Body of pancreas (tissue), 4 donors: ENCODE results near the gene C4B.

Experiments
- CTCF ChIP-seq, 7 experiments: fragments of 450-650 bp in 4 of 7; fragments of 200-600 bp in 3 of 7; sonication (generic) in 3 of 7; IDR thresholded peaks; one replicate each; pipeline ENCODE4 v1.5.1; 2016 to 2019; ENCODE audit warnings: antibody characterized with exemption in 7 of 7
- POLR2A ChIP-seq, 3 donors: fragments of 450-650 bp; IDR thresholded peaks; one replicate each; pipeline ENCODE4 v1.6.1; 2016; ENCODE audit warnings: antibody characterized with exemption in 3 of 3, mild to moderate bottlenecking in 2 of 3

GRCh38 chr6:32069460-32069859, 54.9 kb downstream of the C4B start:
- no peak for TF ChIP-seq POLR2A (IDR thresholded peaks at IDR 0.05)
- TF ChIP-seq CTCF (IDR thresholded peaks at IDR 0.05): no peak
